ENCODE measurements around the gene ALDOC.
A peak's percentile ranks its signal among the peaks of the same experiment; 100 is the strongest.

ALDOC gene

DNA sequence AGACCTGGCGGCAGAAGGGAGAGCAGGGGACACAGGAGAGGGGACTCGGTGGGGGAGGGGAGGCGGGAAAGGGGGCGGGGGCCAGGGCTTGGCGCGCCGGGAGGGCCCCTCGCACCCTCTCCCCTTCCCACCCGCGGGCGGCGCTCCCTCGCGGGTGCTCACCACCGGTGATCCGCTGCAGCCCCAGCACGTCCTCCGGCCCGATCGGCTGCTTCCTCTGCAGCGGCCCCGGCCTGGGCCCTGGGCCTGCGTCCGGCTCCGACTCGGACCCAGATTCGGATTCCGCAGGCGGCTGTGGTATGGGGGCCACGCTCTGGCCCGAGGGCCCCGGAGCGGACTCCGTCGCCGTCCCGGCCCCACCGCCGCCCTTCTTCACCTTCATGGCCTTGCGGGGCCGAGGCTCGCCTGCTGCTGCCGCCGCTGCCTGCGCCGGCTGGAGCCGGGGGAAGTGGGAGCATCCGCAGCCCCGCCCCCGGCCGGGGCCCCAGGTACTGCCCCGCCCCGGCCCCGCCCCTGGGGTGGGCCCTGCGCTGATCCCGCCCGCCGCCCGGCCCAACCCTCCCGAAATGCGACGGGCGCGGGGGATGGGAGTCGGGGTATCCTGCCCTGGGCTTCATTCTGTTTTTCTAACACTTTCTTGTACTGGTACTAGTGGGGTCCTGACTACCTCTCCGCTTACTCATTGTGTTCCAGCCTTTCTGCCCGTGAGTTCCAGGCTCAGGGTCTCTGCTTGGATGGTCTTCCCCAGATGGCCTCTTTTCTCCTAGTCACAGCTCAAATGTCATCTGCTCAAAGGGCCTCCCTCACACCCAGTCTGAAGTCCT, 24.3 kb downstream of the ALDOC start, which contains the start of gene UNC119:
Gene UNC119 (minus strand): TSS at position 449 of the 824 bp plus-strand sequence. CDS start 67 bp downstream, at position 382.
- peak; percentile 48 for DNase-seq (ENCODE audit: low read depth, low spot score)

DNA sequence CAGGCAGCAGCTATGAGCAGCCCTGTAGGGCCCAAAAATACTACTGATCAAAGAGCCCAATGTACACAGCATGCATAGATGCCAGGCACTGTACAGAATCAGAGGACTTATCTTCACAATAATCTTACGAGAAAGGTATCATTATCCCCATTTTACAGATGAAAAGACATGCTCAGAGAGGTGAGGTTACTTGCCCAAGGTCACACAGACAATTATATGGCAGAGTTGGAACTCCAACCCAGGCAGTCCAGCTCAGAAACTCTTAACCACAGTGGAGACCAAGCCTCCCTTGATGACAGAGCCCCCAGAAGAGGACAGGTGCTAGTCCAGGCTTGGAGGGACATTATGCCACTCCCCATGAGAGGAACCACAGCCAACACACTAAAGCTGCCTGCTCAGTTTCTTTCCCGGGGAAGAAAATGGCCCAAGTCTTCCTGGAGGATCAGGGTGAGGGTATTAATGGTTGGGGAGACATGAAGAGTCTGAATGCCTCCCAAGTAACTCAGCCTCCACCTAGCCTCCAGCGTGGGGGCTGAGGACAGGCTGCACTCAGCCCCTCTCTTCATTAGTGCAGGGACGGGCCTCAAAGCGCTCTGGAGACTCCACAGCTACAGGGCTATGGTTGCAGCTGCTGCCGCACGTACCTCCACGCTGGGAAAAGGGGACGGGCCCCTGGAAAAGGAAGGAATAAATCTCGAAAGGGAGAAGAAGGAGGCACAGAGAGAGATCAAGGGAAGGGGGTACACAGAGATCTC, 25.1 kb downstream of the ALDOC start:
- no peak for DNase-seq (ENCODE audit: low read depth, low spot score)

DNA sequence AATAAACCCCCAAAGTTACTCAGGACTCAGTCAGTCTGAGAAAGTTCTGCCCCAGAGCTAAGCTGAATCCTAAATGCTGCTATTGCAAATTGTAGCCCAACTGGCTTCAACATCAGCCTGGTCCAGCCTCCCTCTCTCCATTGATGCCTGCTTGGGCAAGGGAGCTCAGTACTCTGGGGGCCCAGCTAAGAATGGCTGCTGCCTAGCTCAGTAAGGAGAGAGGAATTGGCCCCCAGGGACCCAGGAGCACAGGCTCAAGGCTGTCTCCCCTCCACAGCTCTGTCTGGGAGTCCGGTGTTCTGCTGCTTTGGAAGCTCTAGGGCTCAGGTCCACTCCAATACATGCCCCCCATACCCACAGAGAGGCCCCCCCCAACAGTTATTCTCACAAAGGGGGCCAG, 25.8 kb downstream of the ALDOC start:
- DNase-seq (ENCODE audit: low read depth, low spot score) = no peak

DNA sequence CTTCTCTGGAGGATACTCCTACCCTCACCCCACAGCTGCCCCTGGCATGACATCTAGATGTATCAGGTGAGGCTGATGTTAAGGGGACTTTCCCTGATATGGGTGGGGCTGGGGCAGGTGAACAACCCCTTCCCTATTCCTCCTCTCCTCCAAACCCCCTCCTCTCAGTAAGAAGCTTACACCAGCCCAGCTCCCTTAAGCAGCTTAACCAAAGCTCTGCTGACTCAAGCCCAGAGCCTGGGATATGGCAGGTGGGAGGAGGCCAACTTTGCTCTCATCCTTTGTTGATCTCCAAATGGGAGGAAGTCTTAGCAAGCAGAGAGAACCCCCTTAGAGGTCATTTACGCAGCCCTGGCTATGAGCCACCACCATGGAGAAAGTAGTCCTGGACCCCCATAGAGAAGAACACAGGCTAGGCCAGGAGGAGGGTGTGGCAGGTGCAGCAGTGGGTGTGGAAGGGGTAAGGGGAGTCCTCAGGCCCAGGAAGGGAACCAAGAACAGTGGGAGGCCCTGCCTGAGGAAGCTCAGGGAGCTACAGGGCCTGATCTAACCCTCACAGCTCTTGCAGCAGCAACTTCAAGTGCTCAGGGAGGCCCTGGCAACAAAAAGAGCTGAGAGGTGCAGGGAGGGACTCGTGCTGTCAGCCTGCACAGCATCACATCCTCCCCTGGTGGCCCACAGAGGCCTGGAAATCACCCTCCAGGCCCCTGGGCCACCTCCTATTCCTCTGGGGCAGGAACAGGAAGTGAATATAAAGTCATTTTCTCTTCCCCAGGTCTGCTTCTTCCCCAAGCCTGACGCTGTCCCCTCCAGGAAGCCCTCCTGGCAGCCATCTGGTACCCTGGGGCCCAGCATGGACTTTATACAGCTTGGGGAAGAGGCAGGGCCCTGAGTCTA, 27.2 kb downstream of the ALDOC start:
- no peak for DNase-seq (ENCODE audit: low read depth, low spot score)

DNA sequence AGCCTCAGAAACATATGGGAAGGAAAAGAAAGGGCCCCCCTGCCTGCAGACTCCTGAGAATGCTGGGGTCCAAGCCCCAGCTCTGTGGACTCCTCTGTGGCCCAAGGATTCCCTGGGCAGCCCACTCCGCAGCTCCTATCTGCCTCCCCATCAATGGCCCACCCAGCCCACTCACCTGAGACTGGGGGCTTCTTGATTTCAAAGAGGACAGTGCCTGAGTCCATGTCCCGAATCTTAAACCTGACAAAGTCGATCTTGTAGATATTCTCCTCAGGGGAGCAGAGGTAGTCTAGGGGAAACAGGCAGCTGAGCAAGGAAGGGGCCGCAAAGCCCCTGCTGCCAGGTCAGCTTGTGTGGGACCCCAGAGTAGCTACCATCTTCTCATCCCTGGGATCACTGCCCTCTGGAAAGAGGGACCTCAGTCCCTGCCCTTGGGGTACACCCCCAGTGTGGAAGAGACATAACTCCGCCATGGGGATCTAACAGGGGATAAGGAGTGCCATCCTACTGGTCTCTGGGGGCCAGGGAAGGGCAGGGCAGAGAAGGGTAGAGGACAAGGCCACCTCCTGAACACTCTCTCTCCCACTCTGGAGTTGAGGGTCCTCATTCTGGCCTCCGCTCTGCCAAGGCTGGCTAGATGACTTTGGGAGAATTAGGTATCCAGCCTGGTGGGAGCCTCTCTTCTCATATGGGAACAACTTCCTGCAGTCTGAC, 28.1 kb downstream of the ALDOC start:
- DNase-seq (ENCODE audit: low read depth, low spot score) = no peak

DNA sequence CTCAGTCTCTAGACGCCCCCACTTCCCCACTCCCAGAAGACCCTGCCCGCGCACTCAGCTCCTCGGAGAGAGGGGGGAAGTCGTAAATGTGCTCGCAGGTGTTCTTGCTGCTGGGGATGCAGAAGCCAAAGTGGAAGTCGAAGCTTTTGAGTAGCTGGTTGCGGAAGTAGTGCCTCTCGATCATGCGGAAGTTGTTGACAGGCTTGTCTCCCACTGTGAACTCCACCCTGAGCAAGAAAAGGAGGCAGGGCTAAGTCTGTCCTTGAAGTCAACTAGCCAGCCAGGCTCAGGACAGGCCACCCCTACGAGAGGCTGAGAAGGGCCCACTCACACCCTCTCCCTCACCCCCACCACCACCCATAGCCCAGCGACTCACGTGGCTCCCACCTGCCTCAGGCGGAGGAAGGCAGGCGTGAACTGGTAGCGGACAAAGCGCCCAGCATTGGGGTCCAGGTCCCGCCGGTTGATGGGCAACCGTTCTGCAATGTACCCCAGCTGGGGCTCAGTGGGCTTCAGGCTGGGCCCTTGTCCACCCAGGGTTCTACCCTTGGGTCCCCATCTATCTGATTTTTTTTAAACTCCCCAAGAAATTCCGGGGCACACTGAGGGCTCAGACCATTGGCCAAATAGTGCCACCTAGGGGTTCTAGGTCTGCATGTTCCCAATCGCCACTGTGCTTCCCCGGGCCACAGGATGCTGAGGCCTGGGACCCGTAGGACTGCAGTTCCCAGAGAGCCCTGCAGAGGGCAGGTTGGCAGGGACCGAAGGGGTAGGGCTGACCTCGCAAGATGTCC, 28.9 kb downstream of the ALDOC start:
- DNase-seq (ENCODE audit: low read depth, low spot score) = peak; percentile 21

DNA sequence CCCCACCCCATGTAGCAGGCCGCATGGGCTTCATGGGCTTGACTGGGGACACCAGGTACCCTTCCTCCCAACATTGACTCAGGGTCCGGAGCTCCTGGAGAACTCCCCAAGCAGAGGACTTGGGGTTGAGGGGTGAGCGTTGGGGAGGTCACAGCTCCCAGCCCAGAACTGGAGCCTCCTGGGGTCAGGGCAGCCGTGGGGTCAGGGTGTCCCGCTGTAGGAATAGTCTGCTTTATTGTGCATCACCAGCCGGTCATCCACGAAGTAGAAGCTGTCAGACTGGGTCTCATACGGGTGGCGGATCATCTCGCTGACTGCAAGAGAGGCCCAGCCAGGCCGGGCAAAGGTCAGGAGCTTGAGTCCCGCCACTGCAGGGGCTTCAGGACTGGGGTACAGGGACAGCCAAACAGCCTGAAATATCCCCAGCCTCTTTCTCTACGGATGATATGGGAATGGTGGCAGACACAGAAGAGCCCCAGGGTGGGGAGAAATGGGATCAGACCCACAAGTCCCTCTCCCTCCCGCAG, 29.5 kb downstream of the ALDOC start:
- no peak for DNase-seq (ENCODE audit: low read depth, low spot score)

DNA sequence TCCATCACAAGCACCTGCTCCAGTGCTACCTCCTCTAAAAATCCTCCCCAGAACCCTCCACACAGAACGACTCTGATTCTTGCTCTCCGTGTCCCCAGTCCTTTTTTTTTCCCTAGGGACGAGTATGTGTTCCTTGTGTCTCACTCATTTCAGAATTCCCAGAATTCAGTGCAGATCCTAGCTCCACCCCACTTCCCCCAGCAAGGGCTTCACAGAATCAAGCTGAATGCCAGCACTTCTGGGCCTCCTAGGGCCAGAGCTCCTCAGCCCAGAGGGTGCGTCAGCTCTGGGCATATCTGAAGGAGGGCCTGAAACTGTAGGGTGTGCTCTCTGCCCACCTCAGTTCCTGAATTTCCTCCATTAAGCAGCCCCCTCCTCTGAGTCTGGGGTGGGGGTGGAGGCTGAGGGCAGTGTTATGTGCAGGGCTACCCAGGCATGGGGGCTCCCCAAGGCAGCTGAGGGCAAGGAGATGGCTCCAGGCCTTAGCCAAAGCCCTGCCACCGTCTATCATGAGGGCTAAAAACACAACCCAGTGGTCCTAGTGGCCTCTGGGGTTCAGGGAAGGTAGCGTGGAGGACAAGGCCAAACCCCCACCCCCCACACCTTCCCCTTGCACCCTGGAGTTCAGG, 30.8 kb downstream of the ALDOC start:
- no peak for DNase-seq (ENCODE audit: low read depth, low spot score)

DNA sequence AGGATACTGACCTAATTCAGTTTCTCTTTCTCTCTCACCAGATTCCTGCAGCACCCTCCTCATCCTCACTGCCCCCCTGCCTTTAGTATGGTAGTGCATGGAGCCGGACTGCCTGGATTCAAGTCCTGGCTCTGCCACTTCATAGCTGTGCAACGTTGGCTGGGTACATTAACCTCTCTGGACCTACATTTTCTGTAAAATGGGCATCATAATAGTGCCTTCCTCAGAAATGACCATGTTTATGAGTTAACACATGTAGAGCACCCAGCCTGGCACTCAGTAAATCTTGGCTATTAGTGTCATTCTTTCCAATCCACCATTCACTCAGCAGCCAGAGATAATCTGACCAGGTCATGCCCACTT, 31.6 kb downstream of the ALDOC start:
- no peak for DNase-seq (ENCODE audit: low read depth, low spot score)

DNA sequence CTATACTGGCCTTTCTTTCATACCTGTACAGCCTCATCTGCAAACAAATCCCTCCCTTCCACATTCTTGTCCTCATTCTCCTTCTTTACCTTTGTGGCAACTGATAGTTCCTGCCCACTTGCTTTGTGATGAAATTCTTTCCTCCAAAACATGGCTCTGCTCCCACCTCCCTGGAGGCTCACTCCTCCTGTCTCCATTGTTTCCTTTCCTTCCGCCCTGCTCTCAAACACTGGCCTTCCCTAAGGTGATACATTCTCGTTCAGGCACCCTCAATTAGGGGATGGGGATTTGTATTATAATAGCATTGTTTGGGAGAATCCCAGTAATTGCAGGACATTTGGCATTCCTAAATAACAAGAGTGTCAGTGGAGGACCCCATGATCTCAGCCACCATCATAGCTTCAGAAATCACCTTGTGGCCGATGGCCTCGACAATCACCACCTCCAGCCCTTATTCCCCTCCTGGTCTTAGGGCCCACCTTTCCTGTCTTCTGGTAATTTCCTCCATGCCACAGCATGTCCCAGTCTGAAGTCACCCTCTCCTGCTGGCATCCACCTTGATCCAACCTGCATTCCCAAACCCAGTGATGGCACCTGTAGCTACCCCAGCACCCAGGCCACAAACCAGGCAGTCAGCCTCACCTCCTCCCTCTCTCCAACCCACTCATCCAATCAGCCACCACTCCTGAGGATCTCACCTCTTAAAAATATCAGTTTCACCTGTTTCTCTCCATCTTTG, 32.1 kb downstream of the ALDOC start:
- DNase-seq (ENCODE audit: low read depth, low spot score) = no peak

DNA sequence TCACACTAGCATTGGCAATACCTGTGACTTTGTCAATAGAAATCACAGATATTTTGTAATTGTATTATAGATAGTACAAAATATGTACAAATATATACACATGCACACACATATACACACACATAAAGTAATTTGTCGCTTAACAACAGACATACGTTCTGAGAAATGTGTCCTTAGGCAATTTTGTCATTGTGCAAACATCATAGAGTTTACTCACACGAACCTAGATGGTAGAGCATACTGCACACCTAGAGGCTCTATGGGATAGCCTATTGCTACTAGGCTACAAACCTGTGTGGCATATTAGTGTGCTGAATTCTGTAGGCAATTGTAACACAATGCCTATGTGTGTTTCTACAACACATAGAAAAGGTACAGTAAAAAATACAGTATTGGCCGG, 35.3 kb downstream of the ALDOC start:
- no peak for DNase-seq (ENCODE audit: low read depth, low spot score)

DNA sequence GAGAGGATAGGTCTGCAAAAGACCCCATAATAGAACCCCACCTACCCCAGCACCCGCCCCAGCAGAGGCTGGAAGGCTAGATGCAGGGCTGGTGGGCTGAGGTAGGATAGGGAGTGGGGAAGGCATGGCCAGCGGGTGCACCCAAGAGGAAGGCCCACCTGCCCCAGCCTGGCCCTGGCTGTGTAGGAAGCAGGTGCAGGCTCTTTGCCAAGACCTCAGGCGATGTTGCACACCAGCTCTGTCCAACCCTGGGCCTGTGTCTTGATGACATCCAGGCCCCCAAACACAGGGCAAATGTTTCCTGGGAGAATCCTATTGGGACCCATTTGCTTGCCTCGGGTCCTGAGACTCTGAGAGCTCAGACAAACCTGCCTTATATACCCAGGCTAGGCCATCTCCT, 36.5 kb downstream of the ALDOC start:
- no peak for DNase-seq (ENCODE audit: low read depth, low spot score)

DNA sequence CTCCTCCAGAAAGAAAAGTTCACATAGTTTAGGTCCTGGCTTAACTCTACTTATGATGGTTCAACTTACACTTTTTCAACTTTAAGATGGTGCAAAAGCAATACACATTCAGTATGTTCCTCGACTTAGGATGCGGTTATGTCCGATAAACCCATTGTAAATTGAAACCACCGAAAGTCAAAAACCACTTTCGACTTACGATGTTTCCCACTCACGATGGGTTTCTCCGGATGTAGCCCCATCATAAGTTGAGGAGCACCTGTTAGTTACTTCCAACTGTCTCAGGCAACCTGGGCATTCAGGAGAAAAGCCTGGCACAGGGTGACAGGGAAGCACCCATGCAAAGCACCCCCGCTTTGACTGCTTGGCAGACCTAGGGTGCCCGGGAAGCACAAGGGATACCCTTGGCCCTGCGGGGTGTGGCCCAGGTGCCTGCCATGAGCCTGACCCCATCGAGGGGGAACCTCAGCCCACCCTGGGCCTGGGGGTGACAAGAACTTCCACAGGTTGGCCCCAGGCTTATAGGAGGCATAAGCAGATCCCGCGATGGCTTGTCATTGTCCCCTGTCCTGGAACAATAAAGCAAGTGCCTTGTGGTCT, 38.3 kb downstream of the ALDOC start:
- no peak for DNase-seq (ENCODE audit: low read depth, low spot score)

DNA sequence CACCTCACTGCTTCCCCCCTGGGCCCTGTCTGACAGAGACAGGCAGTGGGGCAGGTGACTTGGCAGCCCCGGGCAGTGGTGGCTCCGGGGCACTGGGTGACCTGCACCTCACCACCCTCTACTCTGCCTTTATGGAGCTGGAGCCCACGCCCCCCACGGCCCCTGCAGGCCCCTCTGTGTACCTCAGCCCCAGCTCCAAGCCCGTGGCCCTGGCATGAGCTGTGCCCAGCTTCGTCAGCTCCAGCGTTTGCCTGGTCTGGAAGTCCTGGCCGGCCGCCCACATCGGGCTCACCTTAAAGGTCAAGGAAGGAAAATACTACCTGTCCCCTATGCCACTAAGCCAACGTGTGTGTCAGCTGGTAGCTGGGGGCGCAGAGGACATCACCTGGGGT, 39.5 kb downstream of the ALDOC start:
- no peak for DNase-seq (ENCODE audit: low read depth, low spot score)

DNA sequence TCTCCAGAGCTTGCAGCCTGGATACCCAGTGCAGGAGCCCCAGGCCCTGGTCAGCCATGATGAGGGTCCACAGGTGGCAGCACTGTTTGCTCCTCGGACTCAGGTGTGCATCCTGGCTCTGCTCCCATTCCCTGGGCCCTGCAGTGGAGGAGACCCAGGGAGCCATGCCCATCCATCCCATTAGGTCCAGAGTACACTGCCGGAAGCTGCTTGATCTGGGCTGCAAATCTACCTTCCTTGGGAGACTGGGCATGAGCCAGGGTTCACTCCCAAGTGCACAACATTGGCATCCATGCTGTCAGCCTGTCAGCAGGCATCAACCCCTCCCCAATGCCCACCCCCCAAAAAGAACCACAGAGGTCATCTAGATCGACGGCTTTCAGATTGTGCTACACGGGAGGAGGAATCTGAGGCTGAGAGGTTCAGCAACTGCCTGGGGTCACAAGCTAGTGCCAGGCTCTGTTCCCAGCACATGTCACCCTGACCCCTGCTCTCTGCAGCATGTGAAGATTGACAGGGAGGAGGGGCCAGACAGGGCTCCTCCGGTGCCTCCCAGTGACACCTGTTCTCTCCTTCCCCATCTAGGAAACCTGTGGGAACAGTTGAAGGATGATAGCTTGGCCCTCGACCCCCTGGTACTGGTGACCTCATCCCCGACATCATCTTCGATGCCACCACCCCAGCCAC, 40.0 kb downstream of the ALDOC start:
- DNase-seq (ENCODE audit: low read depth, low spot score) = no peak

DNA sequence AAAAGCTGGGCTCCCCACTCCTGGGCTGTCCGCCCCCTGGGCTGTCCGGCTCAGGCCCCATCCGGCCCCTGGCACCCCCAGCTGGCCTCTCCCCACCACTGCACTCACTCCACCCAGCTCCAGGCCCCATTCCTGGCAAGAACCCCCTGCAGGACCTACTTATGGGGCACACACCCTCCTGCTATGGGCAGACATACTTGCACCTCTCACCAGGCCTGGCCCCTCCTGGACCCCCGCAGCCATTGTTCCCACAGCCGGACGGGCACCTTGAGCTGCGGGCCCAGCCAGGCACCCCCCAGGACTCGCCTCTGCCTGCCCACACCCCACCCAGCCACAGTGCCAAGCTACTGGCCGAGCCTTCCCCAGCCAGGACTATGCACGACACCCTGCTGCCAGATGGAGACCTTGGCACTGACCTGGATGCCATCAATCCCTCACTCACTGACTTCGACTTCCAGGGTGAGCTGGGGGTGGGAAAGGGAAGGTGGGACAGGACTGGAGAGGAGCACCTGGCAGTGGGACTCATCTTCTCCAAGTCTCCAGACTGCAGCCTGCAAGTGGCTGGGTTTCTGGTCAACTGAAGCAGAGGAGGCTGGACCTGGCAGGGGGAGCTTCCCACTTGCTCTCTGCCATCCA, 41.8 kb downstream of the ALDOC start:
- DNase-seq (ENCODE audit: low read depth, low spot score) = no peak

DNA sequence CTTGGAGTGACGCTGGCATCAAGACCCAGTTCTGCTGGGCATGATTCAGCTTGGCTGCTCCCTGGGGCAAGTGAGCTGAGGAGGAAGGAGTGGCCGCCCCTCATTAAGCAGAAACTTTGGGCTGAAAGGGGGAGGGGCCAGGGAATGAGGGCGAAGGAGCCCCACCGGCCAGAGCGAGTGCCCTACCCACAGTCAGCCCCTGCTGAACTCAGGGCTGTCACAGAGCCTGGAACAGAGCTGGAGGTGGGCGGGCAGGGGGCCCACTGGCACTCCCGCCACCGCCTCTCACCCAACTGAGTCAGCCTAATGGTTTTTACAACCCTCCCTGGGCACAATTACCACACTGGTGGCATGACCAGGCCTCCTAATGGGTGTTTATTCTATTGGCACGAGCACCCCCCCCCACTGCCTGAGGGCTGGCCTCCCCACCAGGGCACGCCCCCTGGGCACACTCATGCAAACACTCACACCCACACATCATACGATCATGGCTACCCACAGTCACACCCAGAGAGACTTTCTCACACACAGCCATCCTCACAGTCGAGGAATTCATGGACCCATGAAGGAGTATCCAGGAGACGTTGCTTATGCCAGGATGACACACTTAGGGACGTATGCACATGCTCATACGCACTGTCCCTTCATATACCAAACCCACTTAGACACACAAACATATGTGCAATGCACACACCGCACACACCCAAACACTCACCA, 43.4 kb downstream of the ALDOC start:
- no peak for DNase-seq (ENCODE audit: low read depth, low spot score)
